Natural killer cell treated with Interleukin-12 subunit alpha and Interleukin-12 subunit beta and Interleukin-15 and Interleukin-18, amount 100 ng/mL, for 72 hours (primary cell): ENCODE data around the gene TCTN1. TPM values are rescaled to one million over a fixed set of nuclear protein-coding genes. Genes with fewer than 3 reads are reported as not detected.
"Not testable (repeated sequence)": the region's sequence is repeated elsewhere in the genome, so short reads cannot be mapped to it uniquely, and the experiment has no call there.

ENCODE experiments used
- ATAC-seq, 2 donors: fragments of 150-1000 bp; cut with Tn5 transposase in 1 of 2; sonication (Bioruptor Pico), chemical (Tn5 transposase) in 1 of 2; 2 replicates each; pipeline ENCODE4 v1.10.0; 2021
- DNase-seq: peaks from one replicate; pipeline ENCODE4 v3.0.0; 2022; ENCODE audit warnings: low spot score
- H3K27ac Mint-ChIP-seq, 2 donors: 1 replicate in 1 of 2; 2 replicates in 1 of 2; pipeline ENCODE4 v1.8.0; 2022; ENCODE audit warnings: mixed read lengths in 2 of 2, mild to moderate bottlenecking in 1 of 2, moderate library complexity in 1 of 2
- H3K27me3 Mint-ChIP-seq, 2 donors: 1 replicate in 1 of 2; 2 replicates in 1 of 2; pipeline ENCODE4 v1.8.0; 2022; ENCODE audit warnings: mixed read lengths in 2 of 2
- H3K36me3 Mint-ChIP-seq: one replicate; pipeline ENCODE4 v1.8.0; 2022; ENCODE audit warnings: mixed read lengths
- H3K4me1 Mint-ChIP-seq, 2 donors: 1 replicate in 1 of 2; 2 replicates in 1 of 2; pipeline ENCODE4 v1.8.0; 2022; ENCODE audit warnings: low read depth in 2 of 2, mixed read lengths in 2 of 2, mild to moderate bottlenecking in 1 of 2
- H3K4me3 Mint-ChIP-seq: one replicate; pipeline ENCODE4 v1.8.0; 2022; ENCODE audit warnings: mixed read lengths
- H3K9me3 Mint-ChIP-seq: 2 replicates; pipeline ENCODE4 v1.8.0; 2022; ENCODE audit warnings: mixed read lengths
- total RNA-seq, 2 donors: library from RNA; stranded (reverse); gene quantifications; one replicate each; pipeline ENCODE4 v1.2.3, GENCODE V29; 2022

The TCTN1 gene
- total RNA-seq, 2 donors from 2014 or later = 5.0 to 8.9 TPM

- Mint-ChIP-seq H3K4me1 (peaks cover 2 to 11% of the 10 kb centered on the region in 2 donors), H3K36me3 (no peaks in the 10 kb centered on the region)
Observed at GRCh38 chr12:110597885-110598284, 16.0 kb upstream of the TCTN1 start.

GRCh38 chr12:110599334-110599733 is 14.6 kb upstream of the TCTN1 start:
- ATAC-seq (no peak), DNase-seq (no peak)
- no peak overlapping the region for H3K27ac Mint-ChIP-seq

More at GRCh38 chr12:110597885-110598284, 16.0 kb upstream of the TCTN1 start:
- no peak for DNase-seq
- Mint-ChIP-seq H3K27me3 (no peaks in the 10 kb centered on the region), H3K4me3 (no peak overlapping the region), H3K27ac (no peak overlapping the region), H3K9me3 (no peaks in the 10 kb centered on the region)
- no peak for ATAC-seq

GRCh38 chr12:110600254-110600653 is 13.7 kb upstream of the TCTN1 start:
- ATAC-seq = peak in 1 of 2 donors; percentile 56
- DNase-seq = no peak

More at GRCh38 chr12:110599334-110599733, 14.6 kb upstream of the TCTN1 start:
- Mint-ChIP-seq H3K36me3 (no peaks in the 10 kb centered on the region), H3K4me1 (peaks cover 2 to 11% of the 10 kb centered on the region in 2 donors), H3K27me3 (no peaks in the 10 kb centered on the region), H3K9me3 (no peaks in the 10 kb centered on the region), H3K4me3 (no peak overlapping the region)

GRCh38 chr12:110602085-110602814 is 11.7 kb upstream of the TCTN1 start:
- not testable (repeated sequence) for H3K9me3 Mint-ChIP-seq, H3K27ac Mint-ChIP-seq, H3K4me3 Mint-ChIP-seq, H3K27me3 Mint-ChIP-seq, H3K36me3 Mint-ChIP-seq
- ATAC-seq (peak; percentile 81 to 82), DNase-seq (peak; percentile 66)
- peaks cover 9 to 21% of the 10 kb centered on the region in 2 donors for H3K4me1 Mint-ChIP-seq

More at GRCh38 chr12:110600254-110600653, 13.7 kb upstream of the TCTN1 start:
- Mint-ChIP-seq H3K27ac (no peak overlapping the region), H3K36me3 (no peaks in the 10 kb centered on the region), H3K9me3 (no peaks in the 10 kb centered on the region), H3K4me3 (no peak overlapping the region), H3K4me1 (peaks cover 2 to 11% of the 10 kb centered on the region in 2 donors), H3K27me3 (no peaks in the 10 kb centered on the region)

GRCh38 chr12:110606253-110606611 is 7.7 kb upstream of the TCTN1 start:
- Mint-ChIP-seq H3K9me3 (no peaks in the 10 kb centered on the region), H3K4me3 (peak overlapping the region; percentile 89), H3K36me3 (no peaks in the 10 kb centered on the region), H3K4me1 (peaks cover 6 to 14% of the 10 kb centered on the region in 2 donors), H3K27me3 (no peaks in the 10 kb centered on the region), H3K27ac (peak overlapping the region; percentile 74 to 95)
- ATAC-seq = no peak
- DNase-seq = no peak

GRCh38 chr12:110613071-110613770 is 708 bp upstream of the TCTN1 start:
- no peaks in the 10 kb centered on the region for H3K36me3 Mint-ChIP-seq

GRCh38 chr12:110615171-110615570 is 1.2 kb downstream of the TCTN1 start:
- Mint-ChIP-seq H3K4me3 (peak overlapping the region; percentile 66), H3K9me3 (no peaks in the 10 kb centered on the region), H3K36me3 (no peaks in the 10 kb centered on the region), H3K4me1 (peaks cover 6% of the 10 kb centered on the region in 2 donors), H3K27me3 (no peaks in the 10 kb centered on the region), H3K27ac (no peak overlapping the region)
- ATAC-seq = no peak
- DNase-seq = peak; percentile 37

More at GRCh38 chr12:110613071-110613770, 708 bp upstream of the TCTN1 start:
- no peak for ATAC-seq
- no peaks in the 10 kb centered on the region for H3K9me3 Mint-ChIP-seq
- peaks cover 0 to 3% of the 10 kb centered on the region in 2 donors for H3K4me1 Mint-ChIP-seq
- DNase-seq = peak; percentile 10
- H3K27ac Mint-ChIP-seq = peak overlapping the region in 1 of 2 donors; percentile 47
- no peaks in the 10 kb centered on the region for H3K27me3 Mint-ChIP-seq
- peak overlapping the region; percentile 66 for H3K4me3 Mint-ChIP-seq

- Mint-ChIP-seq H3K4me3 (no peak overlapping the region), H3K4me1 (peaks cover 6% of the 10 kb centered on the region in 2 donors), H3K27me3 (no peaks in the 10 kb centered on the region), H3K36me3 (no peaks in the 10 kb centered on the region), H3K9me3 (no peaks in the 10 kb centered on the region), H3K27ac (no peak overlapping the region)
- DNase-seq (peak; percentile 56), ATAC-seq (no peak)
Observed at GRCh38 chr12:110616471-110617115, 2.7 kb downstream of the TCTN1 start.

- H3K27me3 Mint-ChIP-seq = no peaks in the 10 kb centered on the region
- peak overlapping the region; percentile 15 for H3K4me3 Mint-ChIP-seq
- DNase-seq (peak; percentile 38), ATAC-seq (peak; percentile 81)
- no peaks in the 10 kb centered on the region for H3K9me3 Mint-ChIP-seq
- peaks cover 3 to 6% of the 10 kb centered on the region in 2 donors for H3K4me1 Mint-ChIP-seq
- peak overlapping the region in 1 of 2 donors; percentile 56 for H3K27ac Mint-ChIP-seq
- H3K36me3 Mint-ChIP-seq = no peaks in the 10 kb centered on the region
Observed at GRCh38 chr12:110619534-110619953, 5.6 kb downstream of the TCTN1 start.

- Mint-ChIP-seq H3K27me3 (no peaks in the 10 kb centered on the region), H3K4me1 (peaks cover 3 to 6% of the 10 kb centered on the region in 2 donors), H3K9me3 (no peaks in the 10 kb centered on the region), H3K36me3 (no peaks in the 10 kb centered on the region), H3K27ac (no peak overlapping the region), H3K4me3 (no peak overlapping the region)
- no peak for ATAC-seq
- DNase-seq = peak; percentile 8
Observed at GRCh38 chr12:110622582-110622981, 8.7 kb downstream of the TCTN1 start.

GRCh38 chr12:110627500-110628195 is 13.7 kb downstream of the TCTN1 start:
- Mint-ChIP-seq H3K27me3 (no peaks in the 10 kb centered on the region), H3K4me3 (no peak overlapping the region), H3K4me1 (no peaks in the 10 kb centered on the region)

GRCh38 chr12:110635055-110635454 is 21.1 kb downstream of the TCTN1 start:
- Mint-ChIP-seq H3K4me3 (no peak overlapping the region), H3K36me3 (no peaks in the 10 kb centered on the region), H3K4me1 (no peaks in the 10 kb centered on the region)

More at GRCh38 chr12:110627500-110628195, 13.7 kb downstream of the TCTN1 start:
- ATAC-seq = no peak
- Mint-ChIP-seq H3K27ac (no peak overlapping the region), H3K36me3 (no peaks in the 10 kb centered on the region), H3K9me3 (no peaks in the 10 kb centered on the region)
- DNase-seq = no peak

GRCh38 chr12:110636516-110636915 is 22.6 kb downstream of the TCTN1 start:
- ATAC-seq (no peak), DNase-seq (no peak)
- Mint-ChIP-seq H3K36me3 (no peaks in the 10 kb centered on the region), H3K27ac (no peak overlapping the region), H3K27me3 (no peaks in the 10 kb centered on the region), H3K4me3 (no peak overlapping the region), H3K4me1 (no peaks in the 10 kb centered on the region), H3K9me3 (no peaks in the 10 kb centered on the region)

More at GRCh38 chr12:110635055-110635454, 21.1 kb downstream of the TCTN1 start:
- Mint-ChIP-seq H3K9me3 (no peaks in the 10 kb centered on the region), H3K27ac (no peak overlapping the region), H3K27me3 (no peaks in the 10 kb centered on the region)
- no peak for ATAC-seq
- no peak for DNase-seq
